ENCODE measurements around the gene TUBA4A. TPM values are rescaled to one million over a fixed set of nuclear protein-coding genes. Genes with fewer than 3 reads are reported as not detected.

Gene TUBA4A
- total and polyA plus RNA-seq, 10 of the 15 experiments (the other 5 are each of a cell fraction or from before 2014, with no cell fraction given): 58.2 to 325 (median 134) TPM

- Histone ChIP-seq H3K36me3 (ENCODE audit: control insufficient read depth in 2 of 2, insufficient read depth in 2 of 2, low read length in 1 of 2) (peaks cover 14 to 27% of the 10 kb centered on the region in 2 experiments), H2AFZ (ENCODE audit: control insufficient read depth, low read depth, low read length) (no peak overlapping the region), H3K27me3 (replicated peaks in 1 of 2; ENCODE audit: control insufficient read depth in 2 of 2, insufficient read depth in 2 of 2, low read length in 1 of 2) (no peaks in the 10 kb centered on the region), H3K4me1 (ENCODE audit: control insufficient read depth, insufficient read depth, low read length) (peaks cover 20% of the 10 kb centered on the region), H3K27ac (ENCODE audit: control insufficient read depth, insufficient read depth) (no peak overlapping the region), H3K9ac (ENCODE audit: control insufficient read depth, insufficient read depth, low read length) (no peak overlapping the region), H3K4me3 (no peak overlapping the region), H3K79me2 (ENCODE audit: control insufficient read depth, insufficient read depth, low read length) (peaks cover 18% of the 10 kb centered on the region), H3K9me3 (replicated peaks; ENCODE audit: control insufficient read depth, insufficient read depth, low read length) (no peaks in the 10 kb centered on the region), H3K4me2 (ENCODE audit: control insufficient read depth, insufficient read depth) (no peak overlapping the region), H4K20me1 (ENCODE audit: control insufficient read depth, insufficient read depth) (no peaks in the 10 kb centered on the region; the same call in 1 of the 2 replicates)
- no peak for DNase-seq (ENCODE audit: low read depth, low spot score)
- BruUV-seq (replicated peaks): no TSS peak
- WGBS (ENCODE audit: insufficient coverage, insufficient replicate concordance, low lambda C conversion rate, missing lambda C conversion rate): 98% methylated on average over 31 of the region's 31 CpGs
- TF ChIP-seq ZBTB33 (IDR thresholded peaks at IDR 0.05) (no peak), NR2C1 (IDR thresholded peaks at IDR 0.05) (no peak), CHD4 (IDR thresholded peaks at IDR 0.05) (no peak), ZNF384 (IDR thresholded peaks at IDR 0.05; ENCODE audit: borderline replicate concordance, low read depth, low read length) (no peak), ZNF274 (IDR thresholded peaks at IDR 0.05; ENCODE audit: insufficient read depth, insufficient read length) (no peak), KLF5 (IDR thresholded peaks at IDR 0.05; ENCODE audit: partially characterized antibody) (no peak), HCFC1 (IDR thresholded peaks at IDR 0.05; ENCODE audit: low read length) (no peak), BCLAF1 (IDR thresholded peaks at IDR 0.05) (no peak), PAX5 (IDR thresholded peaks at IDR 0.05; ENCODE audit: borderline replicate concordance, low read depth, low read length) (no peak), NFIC (IDR thresholded peaks at IDR 0.05; ENCODE audit: low read depth, low read length) (no peak), PML (IDR thresholded peaks at IDR 0.05; ENCODE audit: low read length) (no peak), E2F8 (IDR thresholded peaks at IDR 0.05; ENCODE audit: low read depth, partially characterized antibody) (no peak), MAX (IDR thresholded peaks at IDR 0.05; ENCODE audit: low read depth, low read length) (no peak), MYC (IDR thresholded peaks at IDR 0.05; ENCODE audit: insufficient read depth, insufficient read length, insufficient replicate concordance, low read length, severe bottlenecking) (no peak), FOXM1 (IDR thresholded peaks at IDR 0.05; ENCODE audit: low read depth, low read length) (no peak), NFYB (IDR thresholded peaks at IDR 0.05; ENCODE audit: insufficient read depth, low read depth, low read length) (no peak)
- SMC1A ChIA-PET (ENCODE audit: uncharacterized antibody, unreplicated experiment): no interaction called here
- FAIRE-seq: no peak
- CTCF ChIA-PET: no interaction called here
- in situ Hi-C loops (cut with MboI) (no loop called here), intact Hi-C loops (cut with micrococcal nuclease; ENCODE audit: unreplicated experiment) (no loop called here)
- RAD21 ChIA-PET (ENCODE audit: unreplicated experiment): no interaction called here
- POLR2A ChIA-PET: interaction anchor here (0.5 kb wide), 1 partner anchor 30 kb away, joined by 3 read pairs; no protein-coding TSS in a partner anchor
- ATAC-seq: no peak
Measured at GRCh38 chr2:219223831-219224610, 29.7 kb downstream of the TUBA4A start.

All from GM12878 (cell line).